Hematopoietic multipotent progenitor cell treated with erythropoietin and hydrocortisone succinate and interleukin-3 and kit ligand, for 17 days (in vitro differentiated cells): ENCODE measurements around the gene INPP5J.
"Not testable (repeated sequence)": the region's sequence is repeated elsewhere in the genome, so short reads cannot be mapped to it uniquely, and the experiment has no call there.

ENCODE experiments used
- DNase-seq: peaks from one replicate; pipeline ENCODE4 v3.0.0-alpha.2; 2015; ENCODE audit warnings: low spot score

The INPP5J gene

GRCh38 chr22:31122532-31123291 lies at the start of gene INPP5J:
Gene INPP5J, plus strand, starts transcription at chr22:31122966. Its CDS starts 49 bp downstream, at chr22:31123015.
- no peak for DNase-seq

- DNase-seq, result not testable (repeated sequence)
Observed at GRCh38 chr22:31073125-31073524, 49.6 kb upstream of the INPP5J start.

GRCh38 chr22:31073545-31074145 lies 49.1 kb upstream of the INPP5J start:
- not testable (repeated sequence) for DNase-seq

- DNase-seq, result no peak
Observed at GRCh38 chr22:31075961-31076360, 46.8 kb upstream of the INPP5J start.

- no peak for DNase-seq
Observed at GRCh38 chr22:31077681-31078080, 45.1 kb upstream of the INPP5J start.

- not testable (repeated sequence) for DNase-seq
Observed at GRCh38 chr22:31078389-31078788, 44.4 kb upstream of the INPP5J start.

GRCh38 chr22:31079095-31079642 lies 43.6 kb upstream of the INPP5J start:
- DNase-seq, result no peak

- DNase-seq, result no peak
Observed at GRCh38 chr22:31080164-31080847, 42.5 kb upstream of the INPP5J start.

GRCh38 chr22:31080848-31081649 lies 41.7 kb upstream of the INPP5J start, which contains the start of gene SMTN:
Gene SMTN, plus strand, starts transcription at chr22:31081318. Its CDS starts 1,941 bp downstream, at chr22:31083259.
- DNase-seq, result peak; percentile 88

GRCh38 chr22:31081963-31082605 lies 40.7 kb upstream of the INPP5J start:
- no peak for DNase-seq

- DNase-seq, result peak; percentile 52
Observed at GRCh38 chr22:31082606-31083376, 40.0 kb upstream of the INPP5J start.

GRCh38 chr22:31083377-31083768 lies 39.4 kb upstream of the INPP5J start:
- no peak for DNase-seq

GRCh38 chr22:31083923-31084810 lies 38.6 kb upstream of the INPP5J start:
- DNase-seq, result no peak

- peak; percentile 67 for DNase-seq
Observed at GRCh38 chr22:31084811-31085492, 37.8 kb upstream of the INPP5J start.

GRCh38 chr22:31085493-31085824 lies 37.3 kb upstream of the INPP5J start:
- no peak for DNase-seq

- DNase-seq, result no peak
Observed at GRCh38 chr22:31085928-31086327, 36.8 kb upstream of the INPP5J start.

- DNase-seq, result no peak
Observed at GRCh38 chr22:31086703-31087330, 35.9 kb upstream of the INPP5J start.

GRCh38 chr22:31087744-31088215 lies 35.0 kb upstream of the INPP5J start:
- DNase-seq, result no peak
